ENCODE results near the gene C4orf50. TPM values are rescaled to one million over a fixed set of nuclear protein-coding genes. Genes with fewer than 3 reads are reported as not detected.

C4orf50 gene
- total RNA-seq, 4 donors from 2014 or later, result 0.04 to 0.19 (median 0.04) TPM; not detected in 1

- Histone ChIP-seq H3K36me3 (no peaks in the 10 kb centered on the region), H3K27me3 (peaks cover 0 to 94% (median 0%) of the 10 kb centered on the region in 4 donors), H3K4me1 (no peaks in the 10 kb centered on the region), H3K27ac (no peak overlapping the region), H3K9me3 (no peaks in the 10 kb centered on the region), H3K4me3 (no peak overlapping the region)
- TF ChIP-seq CTCF (IDR thresholded peaks at IDR 0.05), result no peak
- TF ChIP-seq POLR2A (IDR thresholded peaks at IDR 0.05), result no peak
- DNase-seq, result no peak
- intact Hi-C loops (cut with DNase I), result no loop called here
- 73 to 86% methylated on average over 16 of the region's 16 CpGs for WGBS, 2 donors
Observed at GRCh38 chr4:5925419-5926200, 92.6 kb downstream of the C4orf50 start.

GRCh38 chr4:5924461-5925125 lies 93.6 kb downstream of the C4orf50 start:
- WGBS, 2 donors, result 70 to 71% methylated on average over 4 to 8 of the region's 12 CpGs
- H3K4me3 ChIP-seq, result no peak overlapping the region
- TF ChIP-seq POLR2A (IDR thresholded peaks at IDR 0.05) (no peak), CTCF (IDR thresholded peaks at IDR 0.05) (no peak)
- H3K27ac ChIP-seq, result no peak overlapping the region
- peaks cover 0 to 94% (median 0%) of the 10 kb centered on the region in 4 donors for H3K27me3 ChIP-seq
- H3K9me3 ChIP-seq, result no peaks in the 10 kb centered on the region
- no peak for DNase-seq
- H3K4me1 ChIP-seq, result no peaks in the 10 kb centered on the region
- intact Hi-C loops (cut with DNase I), result no loop called here
- H3K36me3 ChIP-seq, result no peaks in the 10 kb centered on the region

- no peak for DNase-seq
- Histone ChIP-seq H3K27me3 (peaks cover 0 to 94% (median 0%) of the 10 kb centered on the region in 4 donors), H3K36me3 (no peaks in the 10 kb centered on the region), H3K27ac (no peak overlapping the region), H3K4me3 (no peak overlapping the region), H3K9me3 (no peaks in the 10 kb centered on the region), H3K4me1 (no peaks in the 10 kb centered on the region)
- 56 to 83% methylated on average over 6 of the region's 6 CpGs for WGBS, 2 donors
- TF ChIP-seq CTCF (IDR thresholded peaks at IDR 0.05) (no peak), POLR2A (IDR thresholded peaks at IDR 0.05) (no peak)
- intact Hi-C loops (cut with DNase I), result no loop called here
Observed at GRCh38 chr4:5923376-5923775, 94.9 kb downstream of the C4orf50 start.

GRCh38 chr4:5922556-5922955 lies 95.7 kb downstream of the C4orf50 start:
- H3K9me3 ChIP-seq, result no peaks in the 10 kb centered on the region
- H3K27me3 ChIP-seq, result peaks cover 0 to 94% (median 0%) of the 10 kb centered on the region in 4 donors
- DNase-seq, result no peak
- intact Hi-C loops (cut with DNase I), result no loop called here
- TF ChIP-seq CTCF (IDR thresholded peaks at IDR 0.05) (no peak), POLR2A (IDR thresholded peaks at IDR 0.05) (no peak)
- H3K27ac ChIP-seq, result no peak overlapping the region
- H3K4me1 ChIP-seq, result no peaks in the 10 kb centered on the region
- H3K4me3 ChIP-seq, result no peak overlapping the region
- H3K36me3 ChIP-seq, result no peaks in the 10 kb centered on the region
- WGBS, 2 donors, result no CpG with 5 or more reads among the region's 3 CpGs

GRCh38 chr4:5921981-5922380 lies 96.2 kb downstream of the C4orf50 start:
- 17 to 59% methylated on average over 5 to 6 of the region's 6 CpGs for WGBS, 2 donors
- no peak overlapping the region for H3K4me3 ChIP-seq
- TF ChIP-seq POLR2A (IDR thresholded peaks at IDR 0.05), result no peak
- TF ChIP-seq CTCF (IDR thresholded peaks at IDR 0.05), result no peak
- no peak overlapping the region for H3K27ac ChIP-seq
- DNase-seq, result no peak
- peaks cover 0 to 91% (median 0%) of the 10 kb centered on the region in 4 donors for H3K27me3 ChIP-seq
- intact Hi-C loops (cut with DNase I), result no loop called here
- H3K36me3 ChIP-seq, result no peaks in the 10 kb centered on the region
- no peaks in the 10 kb centered on the region for H3K9me3 ChIP-seq
- no peaks in the 10 kb centered on the region for H3K4me1 ChIP-seq
